ENCODE results near the gene NLGN3. TPM values are rescaled to one million over a fixed set of nuclear protein-coding genes. Genes with fewer than 3 reads are reported as not detected.

Gene NLGN3
- total RNA-seq (1 to 10 TPM in 3 of 4 donors, under 1 TPM in 1; 0.75 to 1.9 (median 1.4) TPM), polyA plus RNA-seq (0.88 TPM)
- long read RNA-seq, donor 1, partial matches to known transcripts: 0 of 1 reads
- long read RNA-seq, donor 1, other reads (novel, unspliced or antisense): 1 of 1 reads
- long read RNA-seq, donor 2: 0 reads
- long read RNA-seq, donor 3: 0 reads
- long read RNA-seq, donor 4, partial matches to known transcripts: 0 of 1 reads
- long read RNA-seq, donor 4, other reads (novel, unspliced or antisense): 1 of 1 reads

- 8% methylated on average over 28 of the region's 28 CpGs for WGBS
- ATAC-seq (peak in 1 of 2 donors; percentile 25), DNase-seq (peak in 2 of 3 donors; percentile 59 to 62)
- H3K4me1 ChIP-seq (ENCODE audit: control insufficient read depth, insufficient read depth, low read length): peaks cover 3% of the 10 kb centered on the region
- no peaks in the 10 kb centered on the region for H3K9me3 ChIP-seq (ENCODE audit: control insufficient read depth, low read length)
- H3K4me3 ChIP-seq (ENCODE audit: low read length): peak within 1 kb of the TSS; percentile 42
- intact Hi-C loops (cut with DNase I): no loop called here
- H3K27me3 ChIP-seq (ENCODE audit: control insufficient read depth, insufficient read depth): no peaks in the 10 kb centered on the region
- no peak within 1 kb of the TSS for H3K27ac ChIP-seq (ENCODE audit: low read length)
These were observed at the start of gene NLGN3 for GRCh38 chrX:71144651-71145050. Gene NLGN3 (plus strand): TSS chrX:71144841. CDS start chrX:71147750, 2,909 bp downstream.

- H3K9me3 ChIP-seq (ENCODE audit: control insufficient read depth, low read length): no peaks in the 10 kb centered on the region
- no peaks in the 10 kb centered on the region for H3K27me3 ChIP-seq (ENCODE audit: control insufficient read depth, insufficient read depth)
- DNase-seq (no peak), ATAC-seq (no peak)
- peak overlapping the region; percentile 91 for H3K4me3 ChIP-seq (ENCODE audit: low read length)
- 15% methylated on average over 6 of the region's 6 CpGs for WGBS
- intact Hi-C loops (cut with DNase I): loop anchor here in 2 of 4 donors (10.0 kb wide), 1 partner anchor 80 kb away; no protein-coding TSS in a partner anchor
- no peak overlapping the region for H3K27ac ChIP-seq (ENCODE audit: low read length)
- H3K4me1 ChIP-seq (ENCODE audit: control insufficient read depth, insufficient read depth, low read length): peaks cover 5% of the 10 kb centered on the region
These were observed 49.6 kb upstream of the NLGN3 start for GRCh38 chrX:71095033-71095432.

- WGBS: 0% methylated on average over 29 of the region's 29 CpGs
- Histone ChIP-seq H3K27me3 (ENCODE audit: control insufficient read depth, insufficient read depth) (no peaks in the 10 kb centered on the region), H3K27ac (ENCODE audit: low read length) (peak within 1 kb of the TSS; percentile 42), H3K4me3 (ENCODE audit: low read length) (peak within 1 kb of the TSS; percentile 91), H3K4me1 (ENCODE audit: control insufficient read depth, insufficient read depth, low read length) (peaks cover 5% of the 10 kb centered on the region), H3K9me3 (ENCODE audit: control insufficient read depth, low read length) (no peaks in the 10 kb centered on the region)
- ATAC-seq (peak; percentile 97), DNase-seq (peak; percentile 92 to 97 (median 96))
- intact Hi-C loops (cut with DNase I): loop anchor here in 2 of 4 donors (10.0 kb wide), 1 partner anchor 79 kb away; no protein-coding TSS in a partner anchor
These were observed 49.1 kb upstream of the NLGN3 start, which contains the start of gene FOXO4 for GRCh38 chrX:71095555-71095980. Gene FOXO4 (plus strand): TSS chrX:71095851. CDS start chrX:71096529, 678 bp downstream.

- Histone ChIP-seq H3K9me3 (ENCODE audit: control insufficient read depth, low read length) (no peaks in the 10 kb centered on the region), H3K4me3 (ENCODE audit: low read length) (peak overlapping the region; percentile 91), H3K27me3 (ENCODE audit: control insufficient read depth, insufficient read depth) (no peaks in the 10 kb centered on the region), H3K27ac (ENCODE audit: low read length) (peak overlapping the region; percentile 42), H3K4me1 (ENCODE audit: control insufficient read depth, insufficient read depth, low read length) (peaks cover 5% of the 10 kb centered on the region)
- under 1% methylated on average over 46 of the region's 46 CpGs for WGBS
- DNase-seq (no peak), ATAC-seq (peak; percentile 85 to 88)
- intact Hi-C loops (cut with DNase I): loop anchor here in 2 of 4 donors (10.0 kb wide), 1 partner anchor 79 kb away; no protein-coding TSS in a partner anchor
These were observed 48.5 kb upstream of the NLGN3 start for GRCh38 chrX:71095981-71096759.

GRCh38 chrX:71096760-71097032, 47.9 kb upstream of the NLGN3 start:
- no peaks in the 10 kb centered on the region for H3K9me3 ChIP-seq (ENCODE audit: control insufficient read depth, low read length)
- H3K4me3 ChIP-seq (ENCODE audit: low read length): peak overlapping the region; percentile 91
- H3K4me1 ChIP-seq (ENCODE audit: control insufficient read depth, insufficient read depth, low read length): peaks cover 5% of the 10 kb centered on the region
- ATAC-seq (no peak), DNase-seq (peak in 1 of 3 donors; percentile 59)
- 3% methylated on average over 9 of the region's 9 CpGs for WGBS
- H3K27ac ChIP-seq (ENCODE audit: low read length): no peak overlapping the region
- intact Hi-C loops (cut with DNase I): loop anchor here in 2 of 4 donors (10.0 kb wide), 1 partner anchor 78 kb away; no protein-coding TSS in a partner anchor
- H3K27me3 ChIP-seq (ENCODE audit: control insufficient read depth, insufficient read depth): no peaks in the 10 kb centered on the region

- Histone ChIP-seq H3K27ac (ENCODE audit: low read length) (no peak overlapping the region), H3K27me3 (ENCODE audit: control insufficient read depth, insufficient read depth) (no peaks in the 10 kb centered on the region), H3K4me1 (ENCODE audit: control insufficient read depth, insufficient read depth, low read length) (peaks cover 5% of the 10 kb centered on the region), H3K9me3 (ENCODE audit: control insufficient read depth, low read length) (no peaks in the 10 kb centered on the region), H3K4me3 (ENCODE audit: low read length) (no peak overlapping the region)
- peak; percentile 43 to 86 (median 76) for DNase-seq
- 14% methylated on average over 2 of the region's 2 CpGs for WGBS
- intact Hi-C loops (cut with DNase I): loop anchor here in 2 of 4 donors (10.0 kb wide), 1 partner anchor 76 kb away; no protein-coding TSS in a partner anchor
- ATAC-seq: peak in 1 of 2 donors; percentile 31
These were observed 46.3 kb upstream of the NLGN3 start for GRCh38 chrX:71098302-71098701.

GRCh38 chrX:71098951-71099506, 45.6 kb upstream of the NLGN3 start:
- 70% methylated on average over 5 of the region's 5 CpGs for WGBS
- ATAC-seq: no peak
- no peaks in the 10 kb centered on the region for H3K9me3 ChIP-seq (ENCODE audit: control insufficient read depth, low read length)
- no peak for DNase-seq
- no peaks in the 10 kb centered on the region for H3K27me3 ChIP-seq (ENCODE audit: control insufficient read depth, insufficient read depth)
- no peak overlapping the region for H3K4me3 ChIP-seq (ENCODE audit: low read length)
- peaks cover 5% of the 10 kb centered on the region for H3K4me1 ChIP-seq (ENCODE audit: control insufficient read depth, insufficient read depth, low read length)
- intact Hi-C loops (cut with DNase I): loop anchor here in 2 of 4 donors (10.0 kb wide), 1 partner anchor 76 kb away; no protein-coding TSS in a partner anchor
- H3K27ac ChIP-seq (ENCODE audit: low read length): no peak overlapping the region

- Histone ChIP-seq H3K4me3 (ENCODE audit: low read length) (no peak overlapping the region), H3K27ac (ENCODE audit: low read length) (no peak overlapping the region), H3K9me3 (ENCODE audit: control insufficient read depth, low read length) (no peaks in the 10 kb centered on the region), H3K27me3 (ENCODE audit: control insufficient read depth, insufficient read depth) (no peaks in the 10 kb centered on the region), H3K4me1 (ENCODE audit: control insufficient read depth, insufficient read depth, low read length) (peaks cover 5% of the 10 kb centered on the region)
- intact Hi-C loops (cut with DNase I): loop anchor here in 2 of 4 donors (10.0 kb wide), 1 partner anchor 75 kb away; no protein-coding TSS in a partner anchor
- 86% methylated on average over 4 of the region's 4 CpGs for WGBS
- ATAC-seq (no peak), DNase-seq (no peak)
These were observed 44.9 kb upstream of the NLGN3 start for GRCh38 chrX:71099736-71100135.

GRCh38 chrX:71100581-71101505, 43.8 kb upstream of the NLGN3 start:
- no peak overlapping the region for H3K4me3 ChIP-seq (ENCODE audit: low read length)
- H3K27ac ChIP-seq (ENCODE audit: low read length): no peak overlapping the region
- ATAC-seq: no peak
- no peak for DNase-seq
- intact Hi-C loops (cut with DNase I): no loop called here
- WGBS: 79% methylated on average over 31 of the region's 31 CpGs
- H3K27me3 ChIP-seq (ENCODE audit: control insufficient read depth, insufficient read depth): no peaks in the 10 kb centered on the region
- peaks cover 2% of the 10 kb centered on the region for H3K4me1 ChIP-seq (ENCODE audit: control insufficient read depth, insufficient read depth, low read length)
- no peaks in the 10 kb centered on the region for H3K9me3 ChIP-seq (ENCODE audit: control insufficient read depth, low read length)

GRCh38 chrX:71102292-71102691, 42.3 kb upstream of the NLGN3 start:
- H3K9me3 ChIP-seq (ENCODE audit: control insufficient read depth, low read length): no peaks in the 10 kb centered on the region
- no peaks in the 10 kb centered on the region for H3K27me3 ChIP-seq (ENCODE audit: control insufficient read depth, insufficient read depth)
- H3K4me1 ChIP-seq (ENCODE audit: control insufficient read depth, insufficient read depth, low read length): no peaks in the 10 kb centered on the region
- WGBS: 52% methylated on average over 3 of the region's 3 CpGs
- ATAC-seq (no peak), DNase-seq (no peak)
- intact Hi-C loops (cut with DNase I): no loop called here
- H3K27ac ChIP-seq (ENCODE audit: low read length): no peak overlapping the region
- no peak overlapping the region for H3K4me3 ChIP-seq (ENCODE audit: low read length)
